Mucosa of stomach (tissue), 1 donor: ENCODE measurements around the gene LRRK2.
"Not testable (repeated sequence)": the region's sequence is repeated elsewhere in the genome, so short reads cannot be mapped to it uniquely, and the experiment has no call there.

Experiments used
- H3K27me3 ChIP-seq: one replicate; pipeline ENCODE4 v1.7.0; 2013; ENCODE audit warnings: mild to moderate bottlenecking, low read length; ENCODE audit not compliant: control insufficient read depth, insufficient read depth
- H3K36me3 ChIP-seq: one replicate; pipeline ENCODE4 v1.7.0; 2013; ENCODE audit warnings: low read length; ENCODE audit not compliant: control insufficient read depth, insufficient read depth
- H3K4me1 ChIP-seq: one replicate; pipeline ENCODE4 v1.7.0; 2013; ENCODE audit warnings: mild to moderate bottlenecking, low read length; ENCODE audit not compliant: control insufficient read depth, insufficient read depth
- H3K4me3 ChIP-seq: one replicate; pipeline ENCODE4 v1.7.0; 2013; ENCODE audit warnings: low read length
- H3K9ac ChIP-seq: one replicate; pipeline ENCODE4 v1.7.0; 2013; ENCODE audit warnings: mild to moderate bottlenecking, low read length, moderate library complexity
- H3K9me3 ChIP-seq: one replicate; pipeline ENCODE4 v1.7.0; 2013; ENCODE audit warnings: mild to moderate bottlenecking, low read length, moderate library complexity; ENCODE audit not compliant: control insufficient read depth
- donor health status: Pancreatic carcinoma.

LRRK2 gene

GRCh38 chr12:40197590-40197989 is 27.2 kb upstream of the LRRK2 start:
- H3K4me1 ChIP-seq, result no peaks in the 10 kb centered on the region
- no peaks in the 10 kb centered on the region for H3K9me3 ChIP-seq
- no peaks in the 10 kb centered on the region for H3K36me3 ChIP-seq
- no peak overlapping the region for H3K9ac ChIP-seq
- no peak overlapping the region for H3K4me3 ChIP-seq
- H3K27me3 ChIP-seq, result no peaks in the 10 kb centered on the region

- Histone ChIP-seq H3K4me3 (no peak overlapping the region), H3K9ac (no peak overlapping the region), H3K27me3 (no peaks in the 10 kb centered on the region), H3K4me1 (no peaks in the 10 kb centered on the region), H3K9me3 (no peaks in the 10 kb centered on the region), H3K36me3 (no peaks in the 10 kb centered on the region)
Observed at GRCh38 chr12:40198601-40199000, 26.2 kb upstream of the LRRK2 start.

- H3K27me3 ChIP-seq, result no peaks in the 10 kb centered on the region
- no peak overlapping the region for H3K9ac ChIP-seq
- H3K9me3 ChIP-seq, result no peaks in the 10 kb centered on the region
- no peaks in the 10 kb centered on the region for H3K4me1 ChIP-seq
- H3K36me3 ChIP-seq, result no peaks in the 10 kb centered on the region
- no peak overlapping the region for H3K4me3 ChIP-seq
Observed at GRCh38 chr12:40202095-40203059, 22.4 kb upstream of the LRRK2 start.

DNA sequence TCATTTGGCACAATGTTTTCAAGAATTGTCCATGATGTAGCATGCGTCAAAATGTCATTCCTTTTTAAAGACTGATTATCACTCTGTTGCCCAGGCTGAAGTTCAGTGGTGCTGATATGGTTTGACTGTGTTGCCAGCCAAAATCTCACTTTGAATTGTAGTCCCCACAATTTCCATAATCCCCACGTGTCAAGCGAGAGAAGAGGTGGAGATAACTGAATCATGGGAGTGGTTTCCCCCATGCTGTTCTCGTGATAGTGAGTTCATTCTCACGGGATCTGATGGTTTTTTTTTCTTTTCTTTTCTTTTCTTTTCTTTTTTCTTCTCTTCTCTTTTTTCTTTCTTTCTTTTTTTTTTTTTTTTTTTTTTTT is 21.8 kb upstream of the LRRK2 start:
- no peaks in the 10 kb centered on the region for H3K9me3 ChIP-seq
- no peaks in the 10 kb centered on the region for H3K36me3 ChIP-seq
- H3K4me1 ChIP-seq, result no peaks in the 10 kb centered on the region
- no peak overlapping the region for H3K4me3 ChIP-seq
- H3K27me3 ChIP-seq, result no peaks in the 10 kb centered on the region
- no peak overlapping the region for H3K9ac ChIP-seq

DNA sequence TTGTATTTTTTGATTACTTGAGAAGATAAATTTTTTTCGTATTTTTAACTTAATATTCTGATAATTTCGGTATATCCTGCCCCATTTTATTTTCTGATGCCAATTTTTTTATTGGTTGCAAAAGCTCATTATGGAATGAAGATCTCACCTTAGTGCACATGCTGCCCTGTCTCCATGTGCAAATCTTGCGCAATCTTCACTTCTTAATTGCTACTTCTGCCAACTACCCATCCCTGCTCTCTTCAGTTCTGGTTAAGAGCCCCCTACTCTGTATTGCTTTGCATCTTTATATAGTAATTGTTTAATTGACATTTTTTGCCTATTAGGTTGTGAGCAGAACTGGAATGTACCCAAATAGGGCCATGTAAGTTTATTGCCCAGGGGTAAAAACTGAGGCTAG is 20.5 kb upstream of the LRRK2 start:
- Histone ChIP-seq H3K4me1 (no peaks in the 10 kb centered on the region), H3K27me3 (no peaks in the 10 kb centered on the region), H3K36me3 (no peaks in the 10 kb centered on the region), H3K9me3 (no peaks in the 10 kb centered on the region), H3K9ac (no peak overlapping the region), H3K4me3 (no peak overlapping the region)

DNA sequence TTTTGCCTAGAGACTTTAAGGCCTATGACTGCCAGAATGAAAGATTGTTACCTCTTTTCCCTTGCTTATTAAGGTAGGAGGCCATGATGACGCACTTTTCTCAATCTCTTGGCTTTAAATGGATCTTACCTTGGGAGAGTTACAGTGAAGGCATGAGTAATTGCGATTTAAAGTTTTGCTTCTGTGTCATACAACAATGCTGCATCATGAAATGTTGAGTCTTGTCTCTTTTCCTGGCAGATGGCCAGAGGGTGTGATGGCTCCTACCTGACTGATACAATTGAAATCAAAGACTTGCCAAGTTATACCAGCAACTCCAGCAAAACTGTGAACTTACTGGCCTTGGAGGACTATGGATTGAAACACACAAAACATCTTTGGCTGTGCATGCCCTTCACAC is 17.2 kb upstream of the LRRK2 start:
- Histone ChIP-seq H3K9me3 (no peaks in the 10 kb centered on the region), H3K9ac (no peak overlapping the region), H3K4me3 (no peak overlapping the region), H3K36me3 (no peaks in the 10 kb centered on the region), H3K4me1 (no peaks in the 10 kb centered on the region), H3K27me3 (no peaks in the 10 kb centered on the region)

- Histone ChIP-seq H3K9ac (no peak overlapping the region), H3K4me1 (no peaks in the 10 kb centered on the region), H3K36me3 (no peaks in the 10 kb centered on the region)
Observed at GRCh38 chr12:40208707-40209446, 15.9 kb upstream of the LRRK2 start.

GRCh38 chr12:40209886-40210285 is 14.9 kb upstream of the LRRK2 start:
- no peaks in the 10 kb centered on the region for H3K9me3 ChIP-seq
- H3K9ac ChIP-seq, result no peak overlapping the region
- no peaks in the 10 kb centered on the region for H3K36me3 ChIP-seq
- no peak overlapping the region for H3K4me3 ChIP-seq
- H3K4me1 ChIP-seq, result no peaks in the 10 kb centered on the region
- H3K27me3 ChIP-seq, result no peaks in the 10 kb centered on the region

More at GRCh38 chr12:40208707-40209446, 15.9 kb upstream of the LRRK2 start:
- H3K27me3 ChIP-seq, result no peaks in the 10 kb centered on the region
- no peaks in the 10 kb centered on the region for H3K9me3 ChIP-seq
- H3K4me3 ChIP-seq, result no peak overlapping the region

GRCh38 chr12:40211186-40211585 is 13.6 kb upstream of the LRRK2 start:
- not testable (repeated sequence) for H3K27me3 ChIP-seq, H3K4me1 ChIP-seq, H3K4me3 ChIP-seq, H3K36me3 ChIP-seq, H3K9me3 ChIP-seq, H3K9ac ChIP-seq

DNA sequence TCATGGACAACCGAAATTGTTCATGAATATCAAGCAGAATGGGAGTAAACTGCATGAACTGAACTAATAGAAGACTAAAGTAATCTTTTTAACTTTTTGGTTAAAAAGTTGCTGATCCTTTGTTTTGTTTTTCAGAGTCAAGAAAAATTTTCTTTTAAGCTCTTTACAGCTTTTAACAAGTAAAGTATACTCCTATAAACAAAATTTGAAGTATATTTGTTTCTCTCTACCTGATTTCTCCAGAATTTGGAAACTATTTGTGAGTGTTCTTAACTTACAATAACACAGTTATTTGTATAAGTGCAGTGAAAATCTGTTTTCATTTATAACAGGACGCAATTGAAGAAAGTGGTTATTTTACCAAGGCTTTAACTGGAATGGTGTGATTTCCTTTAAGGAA is 12.2 kb upstream of the LRRK2 start:
- Histone ChIP-seq H3K36me3 (no peaks in the 10 kb centered on the region), H3K27me3 (no peaks in the 10 kb centered on the region), H3K4me1 (no peaks in the 10 kb centered on the region), H3K9me3 (no peaks in the 10 kb centered on the region), H3K4me3 (no peak overlapping the region), H3K9ac (no peak overlapping the region)

- Histone ChIP-seq H3K9ac (no peak overlapping the region), H3K9me3 (no peaks in the 10 kb centered on the region), H3K4me3 (no peak overlapping the region), H3K4me1 (no peaks in the 10 kb centered on the region), H3K27me3 (no peaks in the 10 kb centered on the region), H3K36me3 (no peaks in the 10 kb centered on the region)
Observed at GRCh38 chr12:40215982-40216381, 8.8 kb upstream of the LRRK2 start.

DNA sequence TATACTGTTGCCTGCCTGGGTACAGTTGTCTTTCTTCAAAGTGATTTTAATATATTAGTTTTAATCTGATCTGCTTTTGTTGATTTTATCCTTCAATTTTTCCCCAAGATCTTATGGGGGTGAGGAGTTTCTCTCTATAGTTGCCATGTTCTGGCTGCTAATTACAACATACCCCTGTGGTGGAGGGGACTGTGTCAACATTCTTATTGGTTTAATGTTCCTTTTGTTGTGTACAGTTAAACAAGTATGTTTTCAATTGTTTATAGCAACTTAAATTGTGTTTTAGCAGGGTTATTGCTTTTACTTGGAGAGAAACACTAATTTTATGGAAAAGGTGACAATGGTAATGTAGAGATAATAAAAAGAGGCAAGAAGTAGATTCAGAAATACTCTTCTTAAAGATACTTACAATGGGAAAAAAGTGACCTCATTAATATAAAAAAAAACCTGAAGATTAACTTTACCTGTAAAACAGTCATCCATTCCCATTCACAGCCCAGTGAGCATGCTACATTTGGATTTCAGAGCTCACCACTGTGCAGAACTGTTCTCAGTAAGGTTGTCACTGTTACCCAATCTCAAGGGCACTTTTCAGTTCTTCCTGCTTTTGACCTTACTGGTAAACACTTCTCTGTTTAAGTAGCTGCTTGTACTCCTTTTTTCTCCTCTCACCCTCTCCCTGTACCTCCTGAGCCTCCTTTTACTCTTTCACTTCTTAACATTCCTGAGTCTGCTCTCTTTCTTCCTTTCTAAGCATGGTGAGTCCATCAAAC is 8.1 kb upstream of the LRRK2 start:
- Histone ChIP-seq H3K27me3 (no peaks in the 10 kb centered on the region), H3K4me3 (no peak overlapping the region), H3K9ac (no peak overlapping the region), H3K36me3 (no peaks in the 10 kb centered on the region), H3K9me3 (no peaks in the 10 kb centered on the region), H3K4me1 (no peaks in the 10 kb centered on the region)
